HEK293 (cell line): ENCODE results near the gene ZSCAN12.

Source experiments
- CTCF ChIP-seq: fragments of 450-650 bp; formaldehyde crosslinking; IDR thresholded peaks from 2 replicates; pipeline ENCODE4 v1.5.1; 2016; ENCODE audit warnings: missing biosample characterization, missing genetic modification characterization
- REST ChIP-seq: fragments of 450-650 bp; formaldehyde crosslinking; IDR thresholded peaks from 2 replicates; pipeline ENCODE4 v1.5.1; 2016; ENCODE audit warnings: missing biosample characterization, missing genetic modification characterization
- YY2 ChIP-seq: fragments of 450-650 bp; formaldehyde crosslinking; IDR thresholded peaks from 2 replicates; pipeline ENCODE4 v1.5.1; 2016; ENCODE audit warnings: missing biosample characterization, missing genetic modification characterization
- ZIC2 ChIP-seq: fragments of 450-650 bp; formaldehyde crosslinking; IDR thresholded peaks from 2 replicates; pipeline ENCODE4 v1.5.1; 2016; ENCODE audit warnings: missing biosample characterization, missing genetic modification characterization
- ZNF274 ChIP-seq, 2 experiments: fragments of 200-500 bp in 1 of 2; fragments of 450-650 bp in 1 of 2; sonication (Bioruptor generic) in 1 of 2; formaldehyde crosslinking in 1 of 2; IDR thresholded peaks; 2 replicates each; pipeline versions ENCODE4 v1.5.1 to v1.6.1; 2014 to 2016; ENCODE audit warnings: borderline replicate concordance in 1 of 2, inconsistent platforms in 1 of 2, low read length in 1 of 2, missing biosample characterization in 1 of 2, missing genetic modification characterization in 1 of 2
- ZNF292 ChIP-seq: fragments of 450-650 bp; formaldehyde crosslinking; IDR thresholded peaks from 2 replicates; pipeline ENCODE4 v1.5.1; 2016; ENCODE audit warnings: low read depth, missing biosample characterization, missing genetic modification characterization, borderline replicate concordance
- ZNF600 ChIP-seq: fragments of 450-650 bp; formaldehyde crosslinking; IDR thresholded peaks from 2 replicates; pipeline ENCODE4 v1.5.1; 2016; ENCODE audit warnings: missing biosample characterization, missing genetic modification characterization

GRCh38 chr6:28340310-28341095 is 59.0 kb downstream of the ZSCAN12 start:
- TF ChIP-seq CTCF (tag by site-specific recombination) (no peak), REST (tag by site-specific recombination) (no peak), ZNF600 (tag by site-specific recombination) (no peak), YY2 (no peak), ZNF274 (IDR thresholded peaks at IDR 0.05; ENCODE audit: low read length) (no peak), ZNF274 (tag by site-specific recombination; IDR thresholded peaks at IDR 0.05; ENCODE audit: borderline replicate concordance) (no peak), ZNF292 (tag by site-specific recombination) (no peak), ZIC2 (no peak)
